Stimulated activated naive CD8-positive, alpha-beta T cell treated with anti-CD3 and anti-CD28 coated beads, Interleukin-15, Interleukin-2, amounts not matched to agents 100 U/mL and 50 U/mL, for 24 hours (primary cell): ENCODE data around the gene S1PR5.
"Not testable (repeated sequence)": the region's sequence is repeated elsewhere in the genome, so short reads cannot be mapped to it uniquely, and the experiment has no call there.

Source experiments
- ATAC-seq: fragments of 150-1000 bp; cut with Tn5 transposase; one replicate; pipeline ENCODE4 v1.10.0; 2021
- DNase-seq: peaks from one replicate; pipeline ENCODE4 v3.0.0; 2021

The S1PR5 gene, protein sequence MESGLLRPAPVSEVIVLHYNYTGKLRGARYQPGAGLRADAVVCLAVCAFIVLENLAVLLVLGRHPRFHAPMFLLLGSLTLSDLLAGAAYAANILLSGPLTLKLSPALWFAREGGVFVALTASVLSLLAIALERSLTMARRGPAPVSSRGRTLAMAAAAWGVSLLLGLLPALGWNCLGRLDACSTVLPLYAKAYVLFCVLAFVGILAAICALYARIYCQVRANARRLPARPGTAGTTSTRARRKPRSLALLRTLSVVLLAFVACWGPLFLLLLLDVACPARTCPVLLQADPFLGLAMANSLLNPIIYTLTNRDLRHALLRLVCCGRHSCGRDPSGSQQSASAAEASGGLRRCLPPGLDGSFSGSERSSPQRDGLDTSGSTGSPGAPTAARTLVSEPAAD

DNA sequence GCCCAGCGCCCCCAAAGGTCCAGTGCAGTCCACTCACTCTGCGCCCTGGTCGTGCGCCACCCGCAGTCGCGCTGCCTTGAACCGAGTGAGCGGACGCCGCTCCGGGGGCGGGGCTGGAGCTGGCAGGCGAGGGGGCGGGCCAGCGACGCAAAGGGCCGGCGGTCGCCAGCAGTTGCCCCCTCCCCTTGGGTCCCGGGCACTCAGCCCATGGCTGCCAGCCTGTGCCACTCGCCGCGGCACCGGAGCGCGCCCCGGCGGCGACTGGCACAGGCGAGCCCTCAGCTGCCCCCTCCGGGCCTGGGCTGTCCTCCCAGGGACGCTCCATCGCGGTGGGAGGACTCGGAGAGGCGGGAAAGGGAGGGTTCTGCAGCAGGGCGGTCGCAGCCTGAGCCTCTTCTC lies at the start of gene S1PR5:
Gene S1PR5 (minus strand): TSS at position 87 of the 399 bp plus-strand sequence. CDS start 2,436 bp downstream, outside the sequence.
- ATAC-seq (no peak), DNase-seq (no peak)

DNA sequence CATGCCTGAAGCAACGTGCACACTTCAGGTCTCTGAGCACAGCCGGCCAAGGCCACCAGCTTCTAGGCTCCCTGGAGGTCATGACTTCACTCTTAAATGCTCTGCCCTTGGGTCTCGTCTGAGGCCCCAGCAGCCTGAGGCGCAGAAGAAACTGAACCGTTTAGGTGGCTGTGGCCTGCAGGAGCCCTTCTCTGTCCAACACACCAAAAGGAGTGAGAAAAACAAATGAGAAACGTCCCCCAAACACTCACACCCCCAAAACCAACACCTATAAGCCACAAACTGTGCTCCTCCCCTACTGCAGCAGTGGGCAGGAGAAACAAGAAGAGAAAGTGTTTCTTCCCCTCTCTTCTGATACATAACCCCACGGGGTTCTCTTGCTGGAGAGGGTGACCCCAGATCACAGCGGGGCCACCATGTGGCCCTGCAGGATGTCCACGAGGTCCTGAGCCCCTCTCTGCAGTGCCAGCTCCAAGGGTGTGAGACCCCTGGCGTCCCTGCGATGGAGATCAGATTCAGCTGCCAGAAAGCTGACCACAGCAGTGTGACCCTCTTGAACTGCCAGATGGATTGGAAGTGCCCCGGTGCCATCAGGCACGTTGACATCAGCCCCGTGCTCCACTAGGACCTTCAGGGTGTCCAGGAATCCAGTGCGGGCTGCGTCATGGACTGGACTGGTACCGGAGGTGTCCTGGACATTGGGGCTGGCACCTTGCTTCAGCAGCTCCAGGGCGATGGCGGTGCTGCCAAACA lies 49.6 kb upstream of the S1PR5 start:
- ATAC-seq (peak; percentile 11), DNase-seq (peak; percentile 63)

DNA sequence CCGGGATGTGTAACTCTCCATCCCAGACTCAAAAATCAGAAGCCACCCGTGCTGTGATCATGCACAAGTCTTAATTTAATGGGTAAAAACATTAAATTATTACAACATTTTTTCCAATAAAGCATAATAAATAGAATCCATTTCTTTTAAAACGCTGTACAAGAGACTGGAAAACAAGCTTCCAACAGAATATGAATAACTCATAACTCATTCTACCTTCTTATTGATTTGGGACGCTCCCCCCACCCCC lies 49.1 kb upstream of the S1PR5 start:
- no peak for ATAC-seq
- no peak for DNase-seq

- DNase-seq, result peak; percentile 100
- ATAC-seq, result peak; percentile 48
Observed at GRCh38 chr19:10565567-10566407, 48.5 kb upstream of the S1PR5 start, which contains the start of gene KRI1. TSS of gene KRI1 (minus strand) at chr19:10566010. CDS start at chr19:10565999, 11 bp downstream.

DNA sequence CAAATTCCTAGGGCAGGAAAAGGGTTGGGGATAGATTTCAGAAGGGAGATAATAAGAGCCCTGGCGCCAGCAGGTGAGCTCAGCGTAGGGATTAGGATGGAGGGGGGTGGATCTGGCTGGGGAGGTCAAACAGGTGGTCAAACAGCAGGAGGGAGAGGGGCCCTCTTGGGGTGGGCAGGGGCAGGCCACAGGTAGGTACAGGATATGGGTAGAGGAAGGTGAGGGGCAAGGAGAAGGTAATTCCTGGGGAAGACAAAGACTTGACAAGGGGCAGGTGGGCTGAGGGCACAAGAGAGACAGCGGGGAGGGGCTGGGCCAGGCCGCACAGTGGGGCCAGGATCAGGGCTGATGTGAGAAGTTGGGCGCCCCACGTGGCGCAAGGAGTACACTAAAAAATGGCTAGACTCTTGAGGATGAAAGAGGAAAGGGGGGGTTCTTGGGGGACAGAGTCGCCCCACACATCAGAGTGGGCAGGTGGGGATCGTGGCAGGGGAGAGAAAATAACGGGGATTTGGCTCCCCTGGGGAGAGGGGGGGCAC lies 47.9 kb upstream of the S1PR5 start:
- ATAC-seq (no peak), DNase-seq (peak; percentile 66)

- no peak for DNase-seq
- no peak for ATAC-seq
Observed at GRCh38 chr19:10562609-10563008, 45.4 kb upstream of the S1PR5 start.

GRCh38 chr19:10560154-10560553 lies 42.9 kb upstream of the S1PR5 start:
- ATAC-seq, result no peak
- no peak for DNase-seq

DNA sequence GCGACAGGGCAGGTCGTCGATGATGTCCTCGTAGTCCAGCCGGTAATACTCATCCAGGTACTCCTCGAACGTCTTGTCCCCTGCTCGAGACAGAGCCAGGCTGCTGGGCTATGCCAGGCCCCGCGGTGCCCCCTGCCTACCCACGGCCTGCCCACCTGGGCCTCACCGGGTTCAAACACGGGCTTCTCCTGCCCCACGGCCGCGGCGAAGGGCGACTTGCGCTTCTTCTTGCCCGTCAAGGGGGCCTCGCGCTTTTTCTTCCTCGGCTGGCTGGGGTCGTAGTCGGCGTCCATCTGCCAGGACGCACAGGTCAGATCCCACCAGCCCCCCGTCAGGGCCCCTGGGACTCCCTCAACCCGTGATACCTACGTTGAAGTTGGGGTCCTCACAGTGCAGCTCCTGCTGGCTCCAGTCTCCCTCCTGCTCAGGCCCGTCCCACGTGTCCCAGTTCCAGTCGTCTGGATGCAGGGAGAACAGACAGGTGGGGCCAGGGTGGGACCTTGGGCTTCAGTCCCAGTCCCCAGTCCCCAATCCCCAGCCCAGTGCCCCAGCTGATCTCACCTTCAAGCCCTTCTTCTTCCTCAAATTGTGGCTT lies 40.5 kb upstream of the S1PR5 start:
- ATAC-seq, result no peak
- no peak for DNase-seq

GRCh38 chr19:10555610-10555973 lies 38.3 kb upstream of the S1PR5 start:
- no peak for DNase-seq
- no peak for ATAC-seq

- DNase-seq (peak; percentile 33), ATAC-seq (no peak)
Observed at GRCh38 chr19:10554760-10555609, 37.7 kb upstream of the S1PR5 start.

DNA sequence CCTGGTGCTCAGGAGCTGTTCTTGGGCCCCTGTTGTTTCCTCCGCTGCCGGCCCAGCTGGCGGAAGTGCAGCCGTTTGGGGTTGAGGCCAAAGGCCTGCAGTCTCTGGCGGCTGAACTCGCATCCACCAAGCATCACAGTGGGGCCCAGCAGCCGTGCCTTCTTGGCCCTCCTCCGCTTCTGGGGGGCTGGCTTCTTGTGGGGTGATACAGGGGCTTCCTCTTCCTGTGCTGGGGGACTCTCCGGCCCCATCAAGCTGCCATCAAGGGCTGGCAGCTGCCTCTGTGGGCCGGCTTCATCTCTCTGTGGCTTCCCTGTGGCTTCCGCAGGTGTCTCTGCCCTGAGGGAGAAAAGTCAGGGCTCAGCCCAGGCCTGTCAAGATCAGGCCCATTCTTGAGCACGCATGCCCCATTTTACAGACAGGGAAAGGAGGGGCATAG lies 36.7 kb upstream of the S1PR5 start:
- peak; percentile 67 for DNase-seq

DNA sequence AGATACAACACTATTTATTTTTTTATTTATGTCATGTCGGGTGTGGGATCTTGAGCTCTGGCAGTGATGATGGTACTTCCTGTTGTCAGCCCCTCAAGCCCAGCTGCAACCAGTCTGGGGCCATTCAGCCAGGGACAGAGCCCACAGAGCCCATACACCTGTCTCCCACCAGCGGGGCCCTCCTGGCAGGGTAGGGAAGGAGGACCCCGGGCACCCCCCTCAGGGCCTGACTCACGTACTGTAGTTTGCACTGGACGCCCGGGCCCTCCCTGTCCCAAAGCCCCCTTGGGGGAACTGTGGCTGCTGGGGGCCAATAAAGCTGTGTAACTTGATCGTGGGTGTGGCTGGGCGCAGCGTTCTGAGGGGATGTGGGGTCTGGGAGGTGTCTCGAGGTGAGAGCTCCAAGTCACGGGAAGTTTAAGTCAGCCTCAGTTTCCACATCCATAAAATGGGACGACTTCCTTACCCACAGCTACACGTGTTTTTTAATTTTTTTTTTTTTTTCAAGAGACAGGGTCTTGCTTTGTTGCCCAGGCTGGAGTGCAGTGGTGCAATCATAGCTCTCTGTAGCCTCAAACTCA lies 35.9 kb upstream of the S1PR5 start:
- no peak for ATAC-seq
- DNase-seq, result no peak

More for the DNA sequence above, 36.7 kb upstream of the S1PR5 start:
- peak; percentile 64 for ATAC-seq

- ATAC-seq (peak; percentile 53), DNase-seq (peak; percentile 56)
Observed at GRCh38 chr19:10552510-10553053, 35.3 kb upstream of the S1PR5 start.

DNA sequence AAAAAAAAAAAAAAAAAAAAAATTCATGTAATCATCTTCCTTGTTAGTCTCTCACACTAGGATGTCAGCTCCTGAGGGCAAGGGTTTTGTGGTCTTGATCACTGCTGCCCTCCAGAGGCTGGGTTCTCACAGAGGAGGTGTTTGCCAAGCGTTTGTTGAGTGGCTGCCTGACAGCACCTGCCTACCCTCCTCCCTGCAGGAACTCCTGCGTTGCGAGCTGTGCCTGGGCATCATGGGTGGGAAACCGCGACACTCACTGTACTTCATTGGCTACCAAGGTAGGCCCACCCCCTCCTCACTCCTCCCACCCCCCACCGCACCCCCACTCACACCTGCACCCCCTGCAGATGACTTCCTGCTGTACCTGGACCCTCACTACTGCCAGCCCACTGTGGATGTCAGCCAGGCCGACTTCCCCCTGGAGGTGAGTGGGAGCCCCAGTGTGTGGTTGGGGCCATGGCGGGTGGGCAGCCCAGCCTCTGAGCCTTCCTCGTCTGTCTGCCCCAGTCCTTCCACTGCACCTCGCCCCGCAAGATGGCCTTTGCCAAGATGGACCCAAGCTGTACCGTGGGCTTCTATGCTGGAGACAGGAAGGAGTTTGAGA lies 34.6 kb upstream of the S1PR5 start:
- DNase-seq (peak; percentile 61), ATAC-seq (no peak)

- ATAC-seq, DNase-seq: not testable (repeated sequence)
Observed at GRCh38 chr19:10551006-10551405, 33.8 kb upstream of the S1PR5 start.

DNA sequence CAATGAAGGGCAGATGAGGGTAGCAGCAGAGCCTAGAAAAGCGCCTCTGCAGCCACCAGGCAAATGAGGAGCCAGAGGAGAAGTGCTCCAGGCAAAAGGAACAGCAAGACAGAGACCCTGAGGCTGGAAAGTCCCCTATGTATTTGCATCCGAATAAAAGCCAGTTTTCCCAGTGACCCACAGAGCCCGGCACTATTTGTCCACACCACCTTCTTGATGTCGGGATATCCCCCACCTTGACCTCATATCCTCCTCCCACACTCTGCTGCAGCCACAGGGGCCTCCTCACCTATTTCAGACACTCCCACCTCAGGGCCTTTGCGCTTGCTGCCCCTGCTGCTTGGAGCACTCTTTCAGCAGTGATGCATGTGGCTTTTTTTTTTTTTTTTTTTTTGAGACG lies 33.1 kb upstream of the S1PR5 start:
- no peak for DNase-seq
- ATAC-seq, result no peak

DNA sequence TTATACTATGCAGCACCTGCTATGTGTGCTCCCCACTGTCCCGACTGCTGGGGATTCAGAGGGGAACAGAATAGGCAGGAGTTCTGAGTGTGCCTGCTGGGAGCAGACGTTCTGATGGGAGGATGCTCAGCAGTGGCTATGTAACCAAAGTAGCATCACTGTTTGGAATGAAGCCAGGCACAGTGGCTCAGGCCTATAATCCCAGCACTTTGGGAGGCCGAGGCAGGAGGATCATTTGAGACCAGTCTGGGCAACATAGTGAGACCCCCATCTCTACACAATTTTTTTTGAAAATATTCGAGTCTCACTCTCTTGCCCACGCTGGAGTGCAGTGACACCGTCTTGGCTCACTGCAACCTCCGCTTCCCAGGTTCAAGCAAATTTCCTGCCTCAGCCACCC lies 32.5 kb upstream of the S1PR5 start:
- ATAC-seq (no peak), DNase-seq (no peak)

DNA sequence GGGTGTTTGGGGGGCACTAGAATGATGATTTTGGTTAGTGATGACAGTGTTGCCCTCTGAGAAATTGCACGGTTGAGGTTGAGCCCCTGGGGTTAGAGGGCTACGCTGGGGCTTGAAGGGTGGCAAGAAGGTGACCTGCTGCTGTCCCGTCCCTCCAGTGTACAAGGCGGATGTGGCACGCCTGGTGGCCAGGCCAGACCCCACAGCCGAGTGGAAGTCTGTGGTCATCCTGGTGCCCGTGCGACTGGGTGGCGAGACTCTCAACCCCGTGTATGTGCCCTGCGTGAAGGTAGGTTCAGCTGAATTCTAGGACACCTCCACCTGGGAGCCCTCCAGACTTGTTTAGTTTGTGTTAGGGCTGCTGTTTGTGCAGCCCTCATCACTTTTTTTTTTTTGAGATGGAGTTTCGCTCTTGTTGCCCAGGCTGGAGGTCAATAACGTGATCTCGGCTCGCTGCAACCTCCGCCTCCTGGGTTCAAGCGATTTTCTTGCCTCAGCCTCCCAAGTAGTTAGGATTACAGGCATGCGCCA lies 31.6 kb upstream of the S1PR5 start:
- ATAC-seq (no peak), DNase-seq (no peak)

DNA sequence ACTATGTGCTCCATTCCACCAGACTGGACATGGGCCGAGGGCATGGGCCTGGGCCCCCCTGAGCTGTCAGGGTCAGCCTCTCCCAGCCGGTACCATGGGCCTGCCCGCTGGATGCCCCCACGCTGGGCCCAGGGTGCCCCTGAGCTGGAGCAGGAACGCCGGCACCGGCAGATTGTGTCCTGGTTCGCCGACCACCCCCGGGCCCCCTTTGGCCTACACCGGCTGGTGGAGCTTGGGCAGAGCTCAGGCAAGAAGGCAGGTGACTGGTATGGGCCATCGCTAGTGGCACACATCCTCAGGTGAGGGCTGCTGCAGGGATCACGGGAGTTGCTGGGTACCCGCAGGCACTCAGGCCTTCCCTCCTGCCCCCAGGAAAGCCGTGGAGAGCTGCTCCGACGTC lies 29.6 kb upstream of the S1PR5 start:
- ATAC-seq (no peak), DNase-seq (no peak)
